Neural cell (in vitro differentiated cells): ENCODE data around the gene SSBP4. TPM values are rescaled to one million over a fixed set of nuclear protein-coding genes. Genes with fewer than 3 reads are reported as not detected.

Experiments used
- H2AFZ ChIP-seq: fragments of 200-600, 300-800 bp; sonication (generic), shearing (Covaris generic); 2 replicates; pipeline ENCODE4 v1.6.0; 2014; ENCODE audit warnings: low read depth, mild to moderate bottlenecking, antibody characterized with exemption, low read length, moderate library complexity
- H3F3A ChIP-seq: fragments of 200-600 bp; shearing (Covaris generic); 2 replicates; pipeline ENCODE4 v1.6.1; 2016; ENCODE audit warnings: mild to moderate bottlenecking, moderate library complexity, mixed read lengths, antibody characterized with exemption, low read length; ENCODE audit not compliant: insufficient read depth, poor library complexity, severe bottlenecking
- H3K27ac ChIP-seq: fragments of 200-600, 300-800 bp; sonication (generic), shearing (Covaris generic); 2 replicates; pipeline ENCODE4 v1.5.1; 2014; ENCODE audit warnings: mild to moderate bottlenecking, low read length, moderate library complexity
- H3K27me3 ChIP-seq: fragments of 300-800, 200-600 bp; sonication (generic), shearing (Covaris generic); 2 replicates; pipeline ENCODE4 v1.6.0; 2014; ENCODE audit warnings: mild to moderate bottlenecking, low read depth, low read length, moderate library complexity; ENCODE audit not compliant: insufficient read depth
- H3K36me3 ChIP-seq: fragments of 300-800, 200-600 bp; sonication (generic), shearing (Covaris generic); 2 replicates; pipeline ENCODE4 v1.5.1; 2014; ENCODE audit warnings: mild to moderate bottlenecking, antibody characterized with exemption, low read length, moderate library complexity; ENCODE audit not compliant: insufficient read depth
- H3K4me2 ChIP-seq: fragments of 300-800, 200-600 bp; sonication (generic), shearing (Covaris generic); 2 replicates; pipeline ENCODE4 v1.6.0; 2014; ENCODE audit warnings: mild to moderate bottlenecking, low read length
- H3K4me3 ChIP-seq: fragments of 300-800, 200-600 bp; sonication (generic), shearing (Covaris generic); 2 replicates; pipeline ENCODE4 v1.5.1; 2014; ENCODE audit warnings: mild to moderate bottlenecking, low read length, moderate library complexity
- H3K79me2 ChIP-seq: fragments of 200-600 bp; shearing (Covaris generic); replicated peaks from 2 replicates; pipeline ENCODE4 v1.6.0; 2014; ENCODE audit warnings: mild to moderate bottlenecking, low read length, moderate library complexity; ENCODE audit not compliant: insufficient read depth
- H3K9ac ChIP-seq: fragments of 300-800, 200-600 bp; sonication (generic), shearing (Covaris generic); 2 replicates; pipeline ENCODE4 v1.6.1; 2016; ENCODE audit warnings: mild to moderate bottlenecking, low read length, mixed read lengths
- H3K9me2 ChIP-seq: fragments of 200-600 bp; shearing (Covaris generic); 2 replicates; pipeline ENCODE4 v1.6.1; 2016; ENCODE audit warnings: mild to moderate bottlenecking, low read length, mixed read lengths; ENCODE audit not compliant: insufficient read depth
- H3K9me3 ChIP-seq: fragments of 200-600, 300-800 bp; sonication (generic), shearing (Covaris generic); 2 replicates; pipeline ENCODE4 v1.6.1; 2016; ENCODE audit warnings: mild to moderate bottlenecking, mixed run types, low read length, moderate library complexity, mixed read lengths
- H4K20me1 ChIP-seq: fragments of 200-600 bp; shearing (Covaris generic); 2 replicates; pipeline ENCODE4 v1.6.1; 2016; ENCODE audit warnings: mild to moderate bottlenecking, mixed run types; ENCODE audit not compliant: insufficient read depth
- CTCF ChIP-seq: fragments of 450-650 bp; IDR thresholded peaks from 2 replicates; pipeline ENCODE4 v1.5.1; 2014; ENCODE audit warnings: antibody characterized with exemption, mild to moderate bottlenecking, moderate library complexity; ENCODE audit not compliant: poor library complexity, severe bottlenecking
- EP300 ChIP-seq: fragments of 450-650 bp; conservative IDR thresholded peaks from 2 replicates; pipeline ENCODE4 v1.6.1; 2014; ENCODE audit warnings: antibody characterized with exemption, mild to moderate bottlenecking, moderate library complexity; ENCODE audit not compliant: poor library complexity, severe bottlenecking
- EZH2 ChIP-seq: fragments of 200-600, 300-800 bp; shearing (Covaris generic), sonication (generic); IDR thresholded peaks from 2 replicates; pipeline ENCODE4 v1.6.1; 2014; ENCODE audit warnings: antibody characterized with exemption, low read length, borderline replicate concordance, mild to moderate bottlenecking; ENCODE audit not compliant: insufficient read depth, poor library complexity, severe bottlenecking
- MXI1 ChIP-seq: fragments of 450-650 bp; conservative IDR thresholded peaks from 2 replicates; pipeline ENCODE4 v1.6.1; 2014; ENCODE audit warnings: antibody characterized with exemption, mild to moderate bottlenecking; ENCODE audit not compliant: poor library complexity, severe bottlenecking
- POLR2AphosphoS5 ChIP-seq: IDR thresholded peaks from 2 replicates; pipeline ENCODE4 v1.6.1; 2012
- RAD21 ChIP-seq: fragments of 450-650 bp; conservative IDR thresholded peaks from 2 replicates; pipeline ENCODE4 v1.6.1; 2014; ENCODE audit warnings: antibody characterized with exemption, mild to moderate bottlenecking, moderate library complexity
- REST ChIP-seq: IDR thresholded peaks from 2 replicates; pipeline ENCODE4 v1.6.1; 2012; ENCODE audit warnings: borderline replicate concordance
- SMC3 ChIP-seq: fragments of 450-650 bp; conservative IDR thresholded peaks from 2 replicates; pipeline ENCODE4 v1.6.1; 2014; ENCODE audit warnings: antibody characterized with exemption, mild to moderate bottlenecking, moderate library complexity; ENCODE audit not compliant: poor library complexity
- TAF1 ChIP-seq: IDR thresholded peaks from 2 replicates; pipeline ENCODE4 v1.6.1; 2012; ENCODE audit warnings: low read depth
- polyA plus RNA-seq: library from polyadenylated mRNA; depleted of rRNA; stranded (reverse); fragments of >200 nt; gene quantifications from 2 replicates; pipeline ENCODE4 v1.2.3, GENCODE V29; 2014

SSBP4 gene
- polyA plus RNA-seq, 1 donor from 2014 or later = 166 TPM

DNA sequence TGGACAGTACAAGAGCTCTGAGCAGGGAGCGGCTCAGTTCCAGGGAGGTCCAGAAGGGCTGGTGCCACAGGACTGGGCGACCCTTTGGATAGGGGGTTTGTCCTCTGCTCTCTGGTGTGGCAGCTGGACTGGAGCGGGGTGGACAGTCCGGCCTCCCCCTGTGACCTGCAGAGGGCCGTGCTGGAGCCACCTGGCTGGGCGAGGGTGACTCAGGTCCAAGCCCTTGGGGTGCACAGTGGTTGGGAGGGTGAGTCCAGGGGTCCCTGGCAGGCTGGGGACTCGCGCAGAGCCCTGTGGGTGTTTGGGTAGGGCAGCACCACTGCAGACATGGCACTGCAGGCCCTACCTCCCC lies 7.2 kb downstream of the SSBP4 start:
- Histone ChIP-seq H3K4me2 (no peak overlapping the region), H3K9me2 (no peaks in the 10 kb centered on the region), H3K27me3 (no peaks in the 10 kb centered on the region), H3K9ac (no peak overlapping the region), H3K4me3 (no peak overlapping the region), H3F3A (no peaks in the 10 kb centered on the region), H3K36me3 (no peaks in the 10 kb centered on the region), H4K20me1 (no peaks in the 10 kb centered on the region), H3K9me3 (no peaks in the 10 kb centered on the region), H3K79me2 (peaks cover 15% of the 10 kb centered on the region), H3K27ac (no peak overlapping the region), H2AFZ (no peak overlapping the region)
- TF ChIP-seq SMC3 = no peak
- no peak for TF ChIP-seq TAF1
- TF ChIP-seq EP300 = no peak
- TF ChIP-seq POLR2AphosphoS5 = no peak
- no peak for TF ChIP-seq CTCF
- TF ChIP-seq MXI1 = no peak
- no peak for TF ChIP-seq RAD21
- TF ChIP-seq REST = no peak
- no peak for TF ChIP-seq EZH2

GRCh38 chr19:18427080-18427742 lies 8.0 kb downstream of the SSBP4 start:
- H3K27ac ChIP-seq = no peak overlapping the region
- no peaks in the 10 kb centered on the region for H3K27me3 ChIP-seq
- H3K4me3 ChIP-seq = no peak overlapping the region
- no peaks in the 10 kb centered on the region for H3K36me3 ChIP-seq
- no peaks in the 10 kb centered on the region for H3F3A ChIP-seq
- no peak overlapping the region for H3K4me2 ChIP-seq
- no peaks in the 10 kb centered on the region for H4K20me1 ChIP-seq
- H3K9ac ChIP-seq = no peak overlapping the region
- no peak overlapping the region for H2AFZ ChIP-seq
- no peaks in the 10 kb centered on the region for H3K9me2 ChIP-seq
- H3K79me2 ChIP-seq = peaks cover 11% of the 10 kb centered on the region
- no peaks in the 10 kb centered on the region for H3K9me3 ChIP-seq
- TF ChIP-seq REST (no peak), EP300 (no peak), SMC3 (no peak), RAD21 (no peak), CTCF (no peak), EZH2 (no peak), TAF1 (no peak), MXI1 (no peak), POLR2AphosphoS5 (no peak)
